ENCODE data around the gene RCE1. TPM values are rescaled to one million over a fixed set of nuclear protein-coding genes. Genes with fewer than 3 reads are reported as not detected.

Gene RCE1
- polyA plus RNA-seq, 12 donors = 11.2 to 29.3 (median 12.6) TPM; not detected in 1

GRCh38 chr11:66884443-66884842 is 41.2 kb downstream of the RCE1 start:
- DNase-seq = no peak

- no peak for DNase-seq
These were observed 42.2 kb downstream of the RCE1 start for GRCh38 chr11:66885469-66885868.

- no peak for DNase-seq
These were observed 42.8 kb downstream of the RCE1 start for GRCh38 chr11:66885950-66886440.

- no peak for DNase-seq
These were observed 43.5 kb downstream of the RCE1 start for GRCh38 chr11:66886671-66887221.

GRCh38 chr11:66887526-66887925 is 44.3 kb downstream of the RCE1 start:
- no peak for DNase-seq

- no peak for DNase-seq
These were observed 45.0 kb downstream of the RCE1 start for GRCh38 chr11:66888282-66888681.

GRCh38 chr11:66889960-66890359 is 46.7 kb downstream of the RCE1 start:
- no peak for DNase-seq

- no peak for DNase-seq
These were observed 48.8 kb downstream of the RCE1 start for GRCh38 chr11:66891851-66892660.

GRCh38 chr11:66892911-66893310 is 49.7 kb downstream of the RCE1 start:
- DNase-seq = no peak

- no peak for DNase-seq
These were observed 50.9 kb downstream of the RCE1 start for GRCh38 chr11:66894141-66894540.

Other genes with a start within 250 kb of the RCE1 start
- gene RBM14, start 226.8 kb upstream of the RCE1 start, polyA plus RNA-seq (ENCODE audit: insufficient read length in 12 of 12) = 10 to 100 TPM in 11 of 12 donors, not detected in 1; 32.3 to 55.3 (median 37.4) TPM
- 100 to 1,000 TPM in 11 of 12 donors, not detected in 1; 107 to 161 (median 147) TPM for gene RBM4, start 204.7 kb upstream of the RCE1 start, polyA plus RNA-seq (ENCODE audit: insufficient read length in 12 of 12)
- gene RBM4B, start 165.6 kb upstream of the RCE1 start, polyA plus RNA-seq (ENCODE audit: insufficient read length in 12 of 12) = 10 to 100 TPM in 11 of 12 donors, not detected in 1; 29.2 to 54.5 (median 34.5) TPM
- gene SPTBN2, start 114.2 kb upstream of the RCE1 start, polyA plus RNA-seq (ENCODE audit: insufficient read length in 12 of 12) = 10 to 100 TPM in 10 of 12 donors, 1 to 10 TPM in 1, not detected in 1; 8.5 to 33.9 (median 14.9) TPM
- 10 to 100 TPM in 11 of 12 donors, not detected in 1; 13.1 to 30.6 (median 15.4) TPM for gene LRFN4, start 13.6 kb downstream of the RCE1 start, polyA plus RNA-seq (ENCODE audit: insufficient read length in 12 of 12)
- 10 to 100 TPM in 10 of 12 donors, 1 to 10 TPM in 1, not detected in 1; 5.3 to 22.8 (median 15.5) TPM for gene PC, start 114.9 kb downstream of the RCE1 start, polyA plus RNA-seq (ENCODE audit: insufficient read length in 12 of 12)
- not detected for gene C11orf86, start 131.9 kb downstream of the RCE1 start, polyA plus RNA-seq (ENCODE audit: insufficient read length in 12 of 12)
- gene SYT12, start 179.7 kb downstream of the RCE1 start, polyA plus RNA-seq (ENCODE audit: insufficient read length in 12 of 12) = under 1 TPM in 9 of 12 donors, not detected in 3; 0.04 to 0.27 (median 0.08) TPM
- gene RHOD, start 213.4 kb downstream of the RCE1 start, polyA plus RNA-seq (ENCODE audit: insufficient read length in 12 of 12) = 10 to 100 TPM in 9 of 12 donors, 1 to 10 TPM in 2, not detected in 1; 7.4 to 20.7 (median 11.6) TPM